ENCODE data around the gene CBLB.

DNA sequence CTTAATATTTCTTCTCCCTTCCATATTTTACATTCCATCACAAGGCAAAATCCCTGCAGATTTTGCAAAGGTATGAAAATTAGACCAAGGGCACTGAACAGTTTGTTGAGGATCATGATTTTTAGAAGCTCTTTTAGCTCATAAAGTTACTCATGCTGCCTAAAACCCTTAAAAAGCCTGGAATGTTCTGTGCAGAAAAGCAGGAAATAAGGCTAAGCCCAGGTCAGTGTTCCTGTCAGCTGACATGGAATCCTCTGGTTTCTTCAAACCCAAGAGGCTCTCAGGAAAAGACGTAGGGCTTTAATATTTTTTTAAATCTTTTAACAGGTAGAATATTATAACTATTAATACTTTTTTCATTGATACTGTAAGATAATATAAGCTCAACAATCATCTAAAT is 8.2 kb downstream of the CBLB start:
- TF ChIP-seq EP300 (IDR thresholded peaks at IDR 0.05) (no peak), POLR2A (IDR thresholded peaks at IDR 0.05) (no peak)
- TF ChIP-seq, protein P1, sequence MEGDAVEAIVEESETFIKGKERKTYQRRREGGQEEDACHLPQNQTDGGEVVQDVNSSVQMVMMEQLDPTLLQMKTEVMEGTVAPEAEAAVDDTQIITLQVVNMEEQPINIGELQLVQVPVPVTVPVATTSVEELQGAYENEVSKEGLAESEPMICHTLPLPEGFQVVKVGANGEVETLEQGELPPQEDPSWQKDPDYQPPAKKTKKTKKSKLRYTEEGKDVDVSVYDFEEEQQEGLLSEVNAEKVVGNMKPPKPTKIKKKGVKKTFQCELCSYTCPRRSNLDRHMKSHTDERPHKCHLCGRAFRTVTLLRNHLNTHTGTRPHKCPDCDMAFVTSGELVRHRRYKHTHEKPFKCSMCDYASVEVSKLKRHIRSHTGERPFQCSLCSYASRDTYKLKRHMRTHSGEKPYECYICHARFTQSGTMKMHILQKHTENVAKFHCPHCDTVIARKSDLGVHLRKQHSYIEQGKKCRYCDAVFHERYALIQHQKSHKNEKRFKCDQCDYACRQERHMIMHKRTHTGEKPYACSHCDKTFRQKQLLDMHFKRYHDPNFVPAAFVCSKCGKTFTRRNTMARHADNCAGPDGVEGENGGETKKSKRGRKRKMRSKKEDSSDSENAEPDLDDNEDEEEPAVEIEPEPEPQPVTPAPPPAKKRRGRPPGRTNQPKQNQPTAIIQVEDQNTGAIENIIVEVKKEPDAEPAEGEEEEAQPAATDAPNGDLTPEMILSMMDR (IDR thresholded peaks at IDR 0.05), result no peak

Measured in tibial nerve (tissue), 4 donors.